H1 (cell line): ENCODE measurements around the gene CARM1. TPM values are rescaled to one million over a fixed set of nuclear protein-coding genes. Genes with fewer than 3 reads are reported as not detected.
A peak's percentile ranks its signal among the peaks of the same experiment; 100 is the strongest.

Experiments used
- CTCF ChIA-PET: fragments of 300-600 bp; sonication (Branson Sonifier 250); formaldehyde crosslinking; loops from one replicate; lab custom pipeline; 2021; ENCODE audit not compliant: partially characterized antibody; lab: Charles Lee
- POLR2A ChIA-PET: fragments of 300-600 bp; sonication (Branson Sonifier 250); formaldehyde crosslinking; loops from one replicate; lab custom pipeline; 2021; ENCODE audit warnings: inconsistent platforms; ENCODE audit not compliant: partially characterized antibody; lab: Charles Lee
- DNase-seq, 2 experiments: peaks; one replicate each; pipeline versions ENCODE4 v3.0.0 to v3.0.0-alpha.2; 2010 to 2022; ENCODE audit warnings: low spot score in 2 of 2, low read depth in 1 of 2, mixed read lengths in 1 of 2
- FAIRE-seq: peaks from 2 replicates; lab custom pipeline; 2011; peaks lifted over from hg19 to GRCh38; lab: Jason Lieb, UNC
- H2AFZ ChIP-seq: 2 replicates; pipeline ENCODE4 v1.8.1; 2012; ENCODE audit warnings: low read length, inconsistent platforms
- H2AK5ac ChIP-seq: 2 replicates; pipeline ENCODE4 v1.6.1; 2013; ENCODE audit warnings: low read depth, low read length
- H2BK120ac ChIP-seq: replicated peaks from 2 replicates; pipeline ENCODE3; 2013; ENCODE audit warnings: low read depth, low read length, inconsistent platforms
- H2BK12ac ChIP-seq: 2 replicates; pipeline ENCODE4 v1.6.1; 2013; ENCODE audit warnings: low read depth, low read length
- H2BK15ac ChIP-seq: 2 replicates; pipeline ENCODE4 v1.6.1; 2013; ENCODE audit warnings: low read length
- H2BK20ac ChIP-seq: 2 replicates; pipeline ENCODE4 v1.6.1; 2013; ENCODE audit warnings: low read length
- H2BK5ac ChIP-seq: 2 replicates; pipeline ENCODE4 v1.6.1; 2013; ENCODE audit warnings: low read depth, low read length
- H3K14ac ChIP-seq: 2 replicates; pipeline ENCODE4 v1.6.1; 2013; ENCODE audit warnings: inconsistent platforms; ENCODE audit not compliant: insufficient read length
- H3K18ac ChIP-seq: 2 replicates; pipeline ENCODE4 v1.6.1; 2013; ENCODE audit warnings: low read length; ENCODE audit errors: extremely low read depth
- H3K23ac ChIP-seq: 2 replicates; pipeline ENCODE4 v1.6.1; 2013; ENCODE audit warnings: inconsistent platforms; ENCODE audit not compliant: insufficient read length
- H3K23me2 ChIP-seq: 2 replicates; pipeline ENCODE4 v1.6.1; 2013; ENCODE audit warnings: low read depth, low read length
- H3K27ac ChIP-seq: 2 replicates; pipeline ENCODE4 v1.6.1; 2011; ENCODE audit warnings: low read depth, low read length, inconsistent platforms
- H3K27me3 ChIP-seq, 4 experiments: replicated peaks in 1 of 4; 1 replicate in 1 of 4; 2 replicates in 3 of 4; pipeline versions ENCODE4 v1.6.1 to v1.8.1; 2011 to 2013; ENCODE audit warnings: low read length in 3 of 4, mild to moderate bottlenecking in 3 of 4, inconsistent platforms in 2 of 4, mixed read lengths in 2 of 4, moderate library complexity in 1 of 4; ENCODE audit not compliant: control insufficient read depth in 3 of 4, insufficient read depth in 3 of 4; ENCODE audit errors: extremely low read depth in 1 of 4
- H3K36me3 ChIP-seq, 4 experiments: 2 replicates each; pipeline versions ENCODE4 v1.6.1 to v1.8.1; 2011 to 2013; ENCODE audit warnings: mild to moderate bottlenecking in 4 of 4, low read length in 3 of 4, moderate library complexity in 2 of 4, control low read depth in 1 of 4, inconsistent platforms in 1 of 4; ENCODE audit not compliant: insufficient read depth in 4 of 4, control insufficient read depth in 2 of 4
- H3K4ac ChIP-seq: replicated peaks from 2 replicates; pipeline ENCODE3; 2013; ENCODE audit warnings: low read length, low read depth, mixed read lengths, inconsistent platforms; ENCODE audit not compliant: insufficient read length
- H3K4me1 ChIP-seq, 4 experiments: replicated peaks in 1 of 4; 1 replicate in 1 of 4; 2 replicates in 3 of 4; pipeline versions ENCODE4 v1.6.1 to v1.8.1; 2011 to 2013; ENCODE audit warnings: low read length in 3 of 4, inconsistent platforms in 2 of 4, mixed read lengths in 1 of 4; ENCODE audit not compliant: insufficient read depth in 4 of 4, control insufficient read depth in 3 of 4
- H3K4me2 ChIP-seq, 2 experiments: 2 replicates each; pipeline versions ENCODE4 v1.6.1 to v1.8.1; 2011 to 2013; ENCODE audit warnings: low read depth in 2 of 2, low read length in 2 of 2, control low read depth in 1 of 2, inconsistent platforms in 1 of 2, mild to moderate bottlenecking in 1 of 2; ENCODE audit not compliant: insufficient read depth in 1 of 2
- H3K4me3 ChIP-seq, 4 experiments: fragments of 200-600, 300-600 bp in 1 of 4; sonication (generic), shearing (Covaris generic), sonication (Bioruptor Twin) in 1 of 4; 2 replicates each; pipeline versions ENCODE4 v1.5.1 to v1.8.1; 2011 to 2016; ENCODE audit warnings: low read length in 4 of 4, low read depth in 3 of 4, control low read depth in 2 of 4, inconsistent platforms in 2 of 4, mild to moderate bottlenecking in 2 of 4, mixed read lengths in 1 of 4, moderate library complexity in 1 of 4; ENCODE audit not compliant: insufficient read depth in 2 of 4; ENCODE audit errors: extremely low read depth in 1 of 4
- H3K56ac ChIP-seq: replicated peaks from 2 replicates; pipeline ENCODE3; 2013; ENCODE audit warnings: low read depth, mild to moderate bottlenecking, mixed read lengths, low read length, inconsistent platforms; ENCODE audit not compliant: insufficient read length
- H3K79me1 ChIP-seq: 2 replicates; pipeline ENCODE4 v1.6.1; 2013; ENCODE audit warnings: low read depth, low read length, control low read depth
- H3K79me2 ChIP-seq, 2 experiments: 2 replicates each; pipeline versions ENCODE4 v1.6.1 to v1.8.1; 2012 to 2013; ENCODE audit warnings: low read length in 2 of 2, mild to moderate bottlenecking in 2 of 2, inconsistent platforms in 1 of 2; ENCODE audit not compliant: insufficient read depth in 2 of 2, control insufficient read depth in 1 of 2
- H3K9ac ChIP-seq, 4 experiments: replicated peaks in 1 of 4; 1 replicate in 1 of 4; 2 replicates in 3 of 4; pipeline versions ENCODE4 v1.6.1 to v1.8.1; 2011 to 2013; ENCODE audit warnings: low read depth in 3 of 4, low read length in 3 of 4, control low read depth in 2 of 4, mild to moderate bottlenecking in 2 of 4, moderate library complexity in 2 of 4, inconsistent platforms in 1 of 4; ENCODE audit errors: extremely low read depth in 1 of 4
- H3K9me3 ChIP-seq, 2 experiments: 2 replicates each; pipeline versions ENCODE4 v1.6.1 to v1.8.1; 2012 to 2013; ENCODE audit warnings: mild to moderate bottlenecking in 2 of 2, moderate library complexity in 2 of 2, control low read depth in 1 of 2, inconsistent platforms in 1 of 2, low read depth in 1 of 2, low read length in 1 of 2, mixed read lengths in 1 of 2; ENCODE audit not compliant: insufficient read depth in 2 of 2
- H4K20me1 ChIP-seq, 2 experiments: replicated peaks in 1 of 2; 2 replicates each; pipeline versions ENCODE3 to v1.8.1; 2011 to 2013; ENCODE audit warnings: inconsistent platforms in 2 of 2, low read length in 2 of 2, mild to moderate bottlenecking in 1 of 2; ENCODE audit not compliant: insufficient read depth in 2 of 2, control insufficient read depth in 1 of 2
- H4K5ac ChIP-seq: 2 replicates; pipeline ENCODE4 v1.6.1; 2013; ENCODE audit warnings: low read length, low read depth, mixed read lengths, inconsistent platforms; ENCODE audit not compliant: insufficient read length
- H4K8ac ChIP-seq: 2 replicates; pipeline ENCODE4 v1.8.0; 2013; ENCODE audit warnings: mild to moderate bottlenecking, moderate library complexity, low read length, inconsistent platforms; ENCODE audit not compliant: insufficient read depth; ENCODE audit errors: extremely low read depth
- H4K91ac ChIP-seq: replicated peaks from 2 replicates; pipeline ENCODE3; 2013; ENCODE audit warnings: low read length, mixed read lengths, inconsistent platforms; ENCODE audit not compliant: insufficient read length
- CBX8 ChIP-seq: fragments of 300-800, 300-1000 bp; sonication (generic); IDR thresholded peaks from 2 replicates; pipeline ENCODE4 v1.7.1; 2016; ENCODE audit warnings: low read depth, low read length, borderline replicate concordance
- CHD2 ChIP-seq: IDR thresholded peaks from 2 replicates; pipeline ENCODE4 v1.6.1; 2012; ENCODE audit warnings: low read length, improper control_type of control experiment
- KDM1A ChIP-seq: fragments of 200-600, 300-600 bp; sonication (generic); IDR thresholded peaks from 2 replicates; pipeline ENCODE4 v1.7.1; 2016; ENCODE audit warnings: mild to moderate bottlenecking, low read length, borderline replicate concordance
- POLR2AphosphoS5 ChIP-seq: IDR thresholded peaks from 2 replicates; pipeline ENCODE4 v1.6.1; 2011; ENCODE audit warnings: low read depth, low read length
- RNF2 ChIP-seq: fragments of 200-900, 300-1000 bp; sonication (generic); IDR thresholded peaks from 2 replicates; pipeline ENCODE4 v1.7.1; 2016; ENCODE audit warnings: borderline replicate concordance, low read depth, mild to moderate bottlenecking, antibody characterized with exemption, low read length; ENCODE audit not compliant: poor library complexity, severe bottlenecking; ENCODE audit errors: missing control alignments
- TEAD4 ChIP-seq: IDR thresholded peaks from 2 replicates; pipeline ENCODE4 v1.6.1; 2012; ENCODE audit warnings: low read depth, low read length, inconsistent platforms, mixed read lengths
- WGBS, 2 experiments: shearing (Covaris generic) in 1 of 2; methylation state at CpG; one replicate each; pipeline versions ENCODE4 v1.1.6 to v1.1.7; 2013 to 2015; ENCODE audit warnings: low lambda C conversion rate in 2 of 2, mixed read lengths in 2 of 2, inconsistent platforms in 1 of 2, low coverage in 1 of 2, missing lambda C conversion rate in 1 of 2; ENCODE audit not compliant: insufficient replicate concordance in 2 of 2, insufficient coverage in 1 of 2, insufficient read length in 1 of 2; ENCODE audit errors: extremely low coverage in 1 of 2, missing lambda C conversion rate in 1 of 2; 5-methylcytosine and 5-hydroxymethylcytosine counted together
- polyA plus RNA-seq, 7 experiments: library from polyadenylated mRNA; depleted of rRNA in 3 of 7; stranded (reverse) in 5 of 7; unstranded in 2 of 7; fragments of >200 nt in 5 of 7; fragments of 200-250 nt in 2 of 7; gene quantifications; 1 replicate in 5 of 7; 2 replicates in 1 of 7; 4 replicates in 1 of 7; pipeline versions ENCODE4 v1.2.1 to v1.2.3, GENCODE V29; 2011 to 2013; ENCODE audit warnings: missing spikeins in 2 of 7, mixed read lengths in 2 of 7
- total RNA-seq: library from RNA; stranded (reverse); fragmentation: NEBNext Ultra II Directional; extraction: Animal tissue kit (Norgen Biotek cat#: 25700); gene quantifications from 2 replicates; pipeline ENCODE4 v1.2.1, GENCODE V29; 2021
- TF ChIP-seq, protein P1 (sequence below): IDR thresholded peaks from 2 replicates; pipeline ENCODE4 v1.6.1; 2011; ENCODE audit warnings: low read length, improper control_type of control experiment

CARM1 gene
- total and polyA plus RNA-seq, 2 of the 8 experiments (the other 6 are each of a cell fraction or from before 2014, with no cell fraction given): 134 to 164 TPM

- H3K23me2 ChIP-seq: peaks cover 4% of the 10 kb centered on the region; the same call in 1 of the 2 replicates
- H2BK12ac ChIP-seq: no peak overlapping the region
- H4K8ac ChIP-seq: 0 out of 2 replicates have a peak overlapping the region, but pooled peaks have one; percentile 21
- no peak overlapping the region for H2BK20ac ChIP-seq
- H3K9me3 ChIP-seq: no peaks in the 10 kb centered on the region
- no peak overlapping the region for H3K4me3 ChIP-seq
- ChIA-PET POLR2A (interaction anchor here (1.0 kb wide), 1 partner anchor 1836 kb away, joined by 3 read pairs; the partner anchor contains the start of genes MAN2B1 and WDR83), CTCF (interaction anchor here (1.1 to 4.8 kb wide), 7 partner anchors 9 to 114 kb away, joined by 3 to 22 read pairs (median 7); partner anchors contain the start of gene DNM2)
- DNase-seq (no peak), FAIRE-seq (no peak)
- H3K18ac ChIP-seq: no peak overlapping the region
- H3K27me3 ChIP-seq: no peaks in the 10 kb centered on the region
- H3K23ac ChIP-seq: no peak overlapping the region
- H2BK15ac ChIP-seq: no peak overlapping the region
- peaks cover 2 to 34% (median 14%) of the 10 kb centered on the region in 4 experiments; a peak in 7 of 8 replicates for H3K36me3 ChIP-seq
- TF ChIP-seq CHD2 (no peak), POLR2AphosphoS5 (no peak), TEAD4 (no peak), RNF2 (no peak), KDM1A (no peak), CBX8 (no peak)
- TF ChIP-seq, protein P1, sequence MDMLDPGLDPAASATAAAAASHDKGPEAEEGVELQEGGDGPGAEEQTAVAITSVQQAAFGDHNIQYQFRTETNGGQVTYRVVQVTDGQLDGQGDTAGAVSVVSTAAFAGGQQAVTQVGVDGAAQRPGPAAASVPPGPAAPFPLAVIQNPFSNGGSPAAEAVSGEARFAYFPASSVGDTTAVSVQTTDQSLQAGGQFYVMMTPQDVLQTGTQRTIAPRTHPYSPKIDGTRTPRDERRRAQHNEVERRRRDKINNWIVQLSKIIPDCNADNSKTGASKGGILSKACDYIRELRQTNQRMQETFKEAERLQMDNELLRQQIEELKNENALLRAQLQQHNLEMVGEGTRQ: no peak
- no peak overlapping the region for H4K91ac ChIP-seq
- H3K56ac ChIP-seq: no peak overlapping the region
- peaks cover 4% of the 10 kb centered on the region; the same call in 1 of the 2 replicates for H3K79me1 ChIP-seq
- H3K4ac ChIP-seq: no peak overlapping the region
- H2BK120ac ChIP-seq: no peak overlapping the region
- no peak overlapping the region for H4K5ac ChIP-seq
- peaks cover 0 to 10% of the 10 kb centered on the region in 2 experiments for H4K20me1 ChIP-seq
- H3K4me2 ChIP-seq: no peak overlapping the region
- H2AFZ ChIP-seq: no peak overlapping the region
- no peaks in the 10 kb centered on the region for H3K79me2 ChIP-seq
- H3K4me1 ChIP-seq: peaks cover 0 to 7% (median 4%) of the 10 kb centered on the region in 4 experiments; a peak in 6 of 7 replicates
- no peak overlapping the region for H2AK5ac ChIP-seq
- H3K9ac ChIP-seq: no peak overlapping the region; a peak in 1 of 7 replicates
- H3K14ac ChIP-seq: no peak overlapping the region
- no peak overlapping the region for H3K27ac ChIP-seq
- 93% methylated on average over 5 of the region's 7 CpGs; no CpG with 5 or more reads in 1 of the 2 experiments for WGBS, 2 experiments
- H2BK5ac ChIP-seq: no peak overlapping the region
Measured at GRCh38 chr19:10830370-10830769, 41.0 kb upstream of the CARM1 start.
